Suprapubic skin (tissue), 4 donors: ENCODE results near the gene ING1.

Experiments
- CTCF ChIP-seq, 2 donors: fragments of 200-600 bp in 1 of 2; fragments of 450-650 bp in 1 of 2; sonication (generic) in 1 of 2; IDR thresholded peaks; one replicate each; pipeline ENCODE4 v1.5.1; 2016 to 2019; ENCODE audit warnings: antibody characterized with exemption in 2 of 2, mild to moderate bottlenecking in 1 of 2, moderate library complexity in 1 of 2
- POLR2A ChIP-seq, 2 donors: fragments of 450-650 bp; IDR thresholded peaks; one replicate each; pipeline ENCODE4 v1.6.1; 2017; ENCODE audit warnings: antibody characterized with exemption in 2 of 2, mild to moderate bottlenecking in 2 of 2, moderate library complexity in 2 of 2
- POLR2AphosphoS5 ChIP-seq, 3 donors: sonication (generic); formaldehyde crosslinking; IDR thresholded peaks; one replicate each; pipeline ENCODE4 v1.6.1; 2017; ENCODE audit warnings: antibody characterized with exemption in 3 of 3

GRCh38 chr13:110687736-110688135 lies 25.8 kb upstream of the ING1 start:
- TF ChIP-seq CTCF (IDR thresholded peaks at IDR 0.05) = no peak
- TF ChIP-seq POLR2AphosphoS5 (IDR thresholded peaks at IDR 0.05) = no peak
- no peak for TF ChIP-seq POLR2A (IDR thresholded peaks at IDR 0.05)
